Measurements from ENCODE around the gene DDX47. TPM values are rescaled to one million over a fixed set of nuclear protein-coding genes. Genes with fewer than 3 reads are reported as not detected.
"Not testable (repeated sequence)": the region's sequence is repeated elsewhere in the genome, so short reads cannot be mapped to it uniquely, and the experiment has no call there.

Gene DDX47
- total RNA-seq, 1 donor from 2014 or later: 87.6 TPM

- intact Hi-C loops (cut with micrococcal nuclease): no loop called here
Measured at GRCh38 chr12:12796928-12797793, 16.0 kb upstream of the DDX47 start.

- intact Hi-C loops (cut with micrococcal nuclease): no loop called here
Measured at GRCh38 chr12:12797794-12798152, 15.4 kb upstream of the DDX47 start.

GRCh38 chr12:12798480-12798879 lies 14.7 kb upstream of the DDX47 start:
- intact Hi-C loops (cut with micrococcal nuclease): no loop called here

GRCh38 chr12:12799163-12799920 lies 13.8 kb upstream of the DDX47 start:
- intact Hi-C loops (cut with micrococcal nuclease): no loop called here

- intact Hi-C loops (cut with micrococcal nuclease): no loop called here
Measured at GRCh38 chr12:12800406-12801180, 12.6 kb upstream of the DDX47 start.

GRCh38 chr12:12801656-12802055 lies 11.5 kb upstream of the DDX47 start:
- intact Hi-C loops (cut with micrococcal nuclease): not testable (repeated sequence)

GRCh38 chr12:12803186-12803585 lies 10.0 kb upstream of the DDX47 start:
- intact Hi-C loops (cut with micrococcal nuclease): loop anchor here (1.0 kb wide), 1 partner anchor 15 kb away; no protein-coding TSS in a partner anchor

GRCh38 chr12:12804011-12804410 lies 9.1 kb upstream of the DDX47 start:
- intact Hi-C loops (cut with micrococcal nuclease): no loop called here

GRCh38 chr12:12804432-12804886 lies 8.7 kb upstream of the DDX47 start:
- intact Hi-C loops (cut with micrococcal nuclease): no loop called here

GRCh38 chr12:12806784-12807516 lies 6.2 kb upstream of the DDX47 start:
- intact Hi-C loops (cut with micrococcal nuclease): no loop called here

GRCh38 chr12:12807517-12807903 lies 5.6 kb upstream of the DDX47 start:
- intact Hi-C loops (cut with micrococcal nuclease): not testable (repeated sequence)

- intact Hi-C loops (cut with micrococcal nuclease): loop anchor here (1.0 to 2.0 kb wide), 4 partner anchors 20 to 294 kb away; no protein-coding TSS in a partner anchor
Measured at GRCh38 chr12:12807970-12808702, 5.0 kb upstream of the DDX47 start.

GRCh38 chr12:12810553-12811021 lies 2.6 kb upstream of the DDX47 start:
- intact Hi-C loops (cut with micrococcal nuclease): loop anchor here (10.0 kb wide), 2 partner anchors 1156 to 1964 kb away; a partner anchor contains a TSS

GRCh38 chr12:12811343-12811742 lies 1.8 kb upstream of the DDX47 start:
- intact Hi-C loops (cut with micrococcal nuclease): loop anchor here (10.0 kb wide), 2 partner anchors 1157 to 1963 kb away; a partner anchor contains a TSS

- intact Hi-C loops (cut with micrococcal nuclease): loop anchor here (2.0 to 10.0 kb wide), 5 partner anchors 199 to 1963 kb away; a partner anchor contains a TSS
Measured at GRCh38 chr12:12812174-12812573, 972 bp upstream of the DDX47 start.

- intact Hi-C loops (cut with micrococcal nuclease): loop anchor here (1.0 to 10.0 kb wide), 14 partner anchors 24 to 1962 kb away; partner anchors contain the start of genes BORCS5, GPR19, GPRC5A and HEBP1
Measured at GRCh38 chr12:12812618-12813119, 477 bp upstream of the DDX47 start.

GRCh38 chr12:12817616-12818015 lies 4.5 kb downstream of the DDX47 start:
- intact Hi-C loops (cut with micrococcal nuclease): loop anchor here (10.0 kb wide), 2 partner anchors 1163 to 1957 kb away; a partner anchor contains a TSS

GRCh38 chr12:12818701-12819100 lies 5.6 kb downstream of the DDX47 start:
- intact Hi-C loops (cut with micrococcal nuclease): loop anchor here (10.0 kb wide), 2 partner anchors 1164 to 1956 kb away; a partner anchor contains a TSS

GRCh38 chr12:12819221-12819620 lies 6.1 kb downstream of the DDX47 start:
- intact Hi-C loops (cut with micrococcal nuclease): loop anchor here (10.0 kb wide), 2 partner anchors 1164 to 1956 kb away; a partner anchor contains a TSS
